ENCODE results near the gene DOK5.

GRCh38 chr20:54618412-54618811 lies 143.0 kb downstream of the DOK5 start:
- TF ChIP-seq POLR2AphosphoS5 (IDR thresholded peaks at IDR 0.05; ENCODE audit: low read depth, low read length) = no peak
- TF ChIP-seq TAF1 (IDR thresholded peaks at IDR 0.05; ENCODE audit: borderline replicate concordance, low read depth, low read length) = no peak
- no peak for TF ChIP-seq POLR2A (IDR thresholded peaks at IDR 0.05; ENCODE audit: low read depth, low read length)

All from GM12892 (cell line).